GM19023 (cell line): ENCODE results near the gene ANKRD23.

Experiments
- ATAC-seq: cut with Tn5 transposase; IDR thresholded peaks from one replicate; pipeline ENCODE4 v1.9.1; 2021; ENCODE audit warnings: mild to moderate bottlenecking, moderate library complexity; ENCODE audit not compliant: unreplicated experiment

ANKRD23 gene

GRCh38 chr2:96877631-96878092 lies 33.8 kb upstream of the ANKRD23 start:
- no peak for ATAC-seq

GRCh38 chr2:96877042-96877451 lies 33.2 kb upstream of the ANKRD23 start:
- no peak for ATAC-seq

GRCh38 chr2:96876269-96877041 lies 32.6 kb upstream of the ANKRD23 start:
- no peak for ATAC-seq

GRCh38 chr2:96875498-96876268 lies 31.9 kb upstream of the ANKRD23 start:
- no peak for ATAC-seq

GRCh38 chr2:96874198-96874831 lies 30.5 kb upstream of the ANKRD23 start:
- ATAC-seq: no peak

- ATAC-seq: no peak
These were observed 29.9 kb upstream of the ANKRD23 start for GRCh38 chr2:96873651-96874096.

- ATAC-seq: no peak
These were observed 28.9 kb upstream of the ANKRD23 start for GRCh38 chr2:96872591-96873349.

- ATAC-seq: no peak
These were observed 26.9 kb upstream of the ANKRD23 start for GRCh38 chr2:96870626-96871255.

- peak; percentile 30 for ATAC-seq
These were observed 26.2 kb upstream of the ANKRD23 start, which contains the start of gene SEMA4C for GRCh38 chr2:96869822-96870625. SEMA4C (minus strand) TSS chr2:96870080; CDS start chr2:96867886, 2,194 bp downstream.

- ATAC-seq: peak; percentile 20
These were observed 25.5 kb upstream of the ANKRD23 start for GRCh38 chr2:96869281-96869821.

- peak; percentile 37 for ATAC-seq
These were observed 24.9 kb upstream of the ANKRD23 start for GRCh38 chr2:96868555-96869280.

GRCh38 chr2:96867756-96868554 lies 24.1 kb upstream of the ANKRD23 start:
- ATAC-seq: no peak

GRCh38 chr2:96866986-96867755 lies 23.4 kb upstream of the ANKRD23 start:
- no peak for ATAC-seq

- no peak for ATAC-seq
These were observed 22.8 kb upstream of the ANKRD23 start for GRCh38 chr2:96866586-96866985.

GRCh38 chr2:96866149-96866548 lies 22.3 kb upstream of the ANKRD23 start:
- ATAC-seq: no peak

- ATAC-seq: no peak
These were observed 21.8 kb upstream of the ANKRD23 start for GRCh38 chr2:96865654-96866053.
